Measurements from ENCODE around the gene SLC30A10. TPM values are rescaled to one million over a fixed set of nuclear protein-coding genes. Genes with fewer than 3 reads are reported as not detected.

The SLC30A10 gene
- total and polyA plus RNA-seq, 7 donors, result not detected

DNA sequence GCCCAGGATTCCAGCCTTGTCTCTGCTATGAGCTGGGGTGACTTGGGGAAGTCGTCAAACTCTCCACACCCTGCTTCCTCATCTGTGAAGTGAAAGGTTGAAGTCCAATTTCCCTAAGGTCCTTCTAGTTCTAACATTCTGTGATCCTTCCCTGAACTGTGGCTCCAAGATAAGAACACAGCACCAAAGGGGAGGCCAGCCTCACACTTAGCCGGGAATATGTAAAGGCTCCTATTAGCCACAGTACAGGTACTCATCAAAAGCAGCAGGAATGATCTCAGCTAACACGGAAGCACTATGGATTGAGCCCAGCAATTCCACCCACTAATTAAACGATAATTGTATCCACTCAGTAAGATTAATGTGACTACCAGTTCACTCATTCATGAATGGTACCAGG, 4.0 kb downstream of the SLC30A10 start:
- no peaks in the 10 kb centered on the region for H3K36me3 ChIP-seq (ENCODE audit: insufficient read depth in 1 of 2, low read depth in 1 of 2)
- H3K4me1 ChIP-seq, result no peaks in the 10 kb centered on the region
- peaks cover 0 to 30% (median 15%) of the 10 kb centered on the region in 3 donors for H3K27me3 ChIP-seq (ENCODE audit: insufficient read depth in 3 of 3, low read length in 2 of 3)
- no peak overlapping the region for H3K27ac ChIP-seq
- intact Hi-C loops (cut with DNase I), result no loop called here
- 84 to 93% (median 91%) methylated on average over 4 of the region's 4 CpGs for WGBS, 3 donors
- DNase-seq (no peak), ATAC-seq (no peak)
- H3K9me3 ChIP-seq, result no peaks in the 10 kb centered on the region
- no peak overlapping the region for H3K4me3 ChIP-seq
- TF ChIP-seq, protein P1, sequence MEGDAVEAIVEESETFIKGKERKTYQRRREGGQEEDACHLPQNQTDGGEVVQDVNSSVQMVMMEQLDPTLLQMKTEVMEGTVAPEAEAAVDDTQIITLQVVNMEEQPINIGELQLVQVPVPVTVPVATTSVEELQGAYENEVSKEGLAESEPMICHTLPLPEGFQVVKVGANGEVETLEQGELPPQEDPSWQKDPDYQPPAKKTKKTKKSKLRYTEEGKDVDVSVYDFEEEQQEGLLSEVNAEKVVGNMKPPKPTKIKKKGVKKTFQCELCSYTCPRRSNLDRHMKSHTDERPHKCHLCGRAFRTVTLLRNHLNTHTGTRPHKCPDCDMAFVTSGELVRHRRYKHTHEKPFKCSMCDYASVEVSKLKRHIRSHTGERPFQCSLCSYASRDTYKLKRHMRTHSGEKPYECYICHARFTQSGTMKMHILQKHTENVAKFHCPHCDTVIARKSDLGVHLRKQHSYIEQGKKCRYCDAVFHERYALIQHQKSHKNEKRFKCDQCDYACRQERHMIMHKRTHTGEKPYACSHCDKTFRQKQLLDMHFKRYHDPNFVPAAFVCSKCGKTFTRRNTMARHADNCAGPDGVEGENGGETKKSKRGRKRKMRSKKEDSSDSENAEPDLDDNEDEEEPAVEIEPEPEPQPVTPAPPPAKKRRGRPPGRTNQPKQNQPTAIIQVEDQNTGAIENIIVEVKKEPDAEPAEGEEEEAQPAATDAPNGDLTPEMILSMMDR (IDR thresholded peaks at IDR 0.05), result no peak

DNA sequence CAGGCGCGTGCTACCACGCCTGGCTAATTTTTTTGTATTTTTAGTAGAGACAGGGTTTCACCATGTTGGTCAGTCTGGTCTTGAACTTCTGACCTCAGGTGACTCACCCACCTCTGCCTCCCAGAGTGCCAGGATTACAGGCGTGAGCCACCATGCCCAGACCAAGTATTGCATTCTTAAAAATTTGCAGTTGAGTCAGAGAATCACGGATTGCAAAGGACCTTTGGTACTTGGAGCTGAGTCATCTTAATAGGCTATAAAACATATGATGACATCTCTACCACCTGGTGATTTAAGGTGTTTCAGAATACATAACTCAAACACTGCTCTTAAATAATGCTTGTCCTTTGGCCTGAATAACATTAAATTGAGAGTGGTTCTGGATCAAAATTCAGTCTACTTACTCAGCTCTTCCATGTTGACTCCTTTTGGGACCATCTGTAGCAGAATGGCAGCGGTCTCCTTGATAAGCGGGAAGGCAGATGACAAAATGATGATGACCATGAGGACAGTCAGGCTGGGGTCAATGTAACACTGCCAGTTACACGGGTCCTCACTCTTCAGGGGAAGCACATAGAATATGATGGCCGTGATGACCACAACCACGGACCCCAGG, 10.4 kb downstream of the SLC30A10 start:
- ATAC-seq, result no peak
- no peaks in the 10 kb centered on the region for H3K4me1 ChIP-seq
- TF ChIP-seq, protein P1 (IDR thresholded peaks at IDR 0.05), result no peak
- H3K9me3 ChIP-seq, result no peaks in the 10 kb centered on the region
- intact Hi-C loops (cut with DNase I), result no loop called here
- H3K4me3 ChIP-seq, result no peak overlapping the region
- 81 to 84% (median 83%) methylated on average over 10 of the region's 10 CpGs for WGBS, 3 donors
- H3K27me3 ChIP-seq (ENCODE audit: insufficient read depth in 3 of 3, low read length in 2 of 3), result no peaks in the 10 kb centered on the region
- DNase-seq, result no peak
- H3K27ac ChIP-seq, result no peak overlapping the region
- no peaks in the 10 kb centered on the region for H3K36me3 ChIP-seq (ENCODE audit: insufficient read depth in 1 of 2, low read depth in 1 of 2)

- Histone ChIP-seq H3K9me3 (no peaks in the 10 kb centered on the region), H3K36me3 (ENCODE audit: insufficient read depth in 1 of 2, low read depth in 1 of 2) (no peaks in the 10 kb centered on the region), H3K27ac (no peak overlapping the region), H3K4me3 (no peak overlapping the region), H3K4me1 (no peaks in the 10 kb centered on the region), H3K27me3 (ENCODE audit: insufficient read depth in 3 of 3, low read length in 2 of 3) (no peaks in the 10 kb centered on the region)
- DNase-seq (no peak), ATAC-seq (no peak)
- WGBS, 3 donors, result 76 to 80% (median 79%) methylated on average over 1 of the region's 1 CpG
- intact Hi-C loops (cut with DNase I), result no loop called here
- TF ChIP-seq, protein P1 (IDR thresholded peaks at IDR 0.05), result no peak
Measured at GRCh38 chr1:219917281-219917680, 11.1 kb downstream of the SLC30A10 start.

DNA sequence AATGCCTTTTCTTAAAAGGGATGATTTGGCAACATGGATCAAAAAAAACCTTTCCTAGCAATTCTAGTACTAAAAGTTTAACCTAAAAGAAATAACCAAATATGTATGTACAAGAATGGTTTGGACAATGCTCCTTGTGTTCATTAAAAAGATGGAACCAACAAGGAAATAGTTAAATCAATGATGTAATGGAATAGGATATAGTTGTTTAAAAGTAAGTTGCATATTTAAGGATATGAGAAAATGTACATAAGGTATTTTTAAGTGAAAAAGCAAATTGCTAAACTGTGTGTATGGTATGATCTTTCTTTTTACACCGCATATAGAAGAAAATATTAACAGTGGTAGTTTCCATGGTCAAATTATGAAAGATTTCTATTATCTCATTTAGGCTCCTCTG, 12.1 kb downstream of the SLC30A10 start:
- Histone ChIP-seq H3K4me1 (no peaks in the 10 kb centered on the region), H3K27ac (no peak overlapping the region), H3K4me3 (no peak overlapping the region), H3K27me3 (ENCODE audit: insufficient read depth in 3 of 3, low read length in 2 of 3) (no peaks in the 10 kb centered on the region), H3K36me3 (ENCODE audit: insufficient read depth in 1 of 2, low read depth in 1 of 2) (no peaks in the 10 kb centered on the region), H3K9me3 (no peaks in the 10 kb centered on the region)
- WGBS, 3 donors, result 95 to 97% (median 97%) methylated on average over 1 of the region's 1 CpG
- intact Hi-C loops (cut with DNase I), result no loop called here
- TF ChIP-seq, protein P1 (IDR thresholded peaks at IDR 0.05), result no peak
- DNase-seq (no peak), ATAC-seq (no peak)

Data from psoas muscle (tissue), 8 donors.